ENCODE data around the gene SMARCA2.

DNA sequence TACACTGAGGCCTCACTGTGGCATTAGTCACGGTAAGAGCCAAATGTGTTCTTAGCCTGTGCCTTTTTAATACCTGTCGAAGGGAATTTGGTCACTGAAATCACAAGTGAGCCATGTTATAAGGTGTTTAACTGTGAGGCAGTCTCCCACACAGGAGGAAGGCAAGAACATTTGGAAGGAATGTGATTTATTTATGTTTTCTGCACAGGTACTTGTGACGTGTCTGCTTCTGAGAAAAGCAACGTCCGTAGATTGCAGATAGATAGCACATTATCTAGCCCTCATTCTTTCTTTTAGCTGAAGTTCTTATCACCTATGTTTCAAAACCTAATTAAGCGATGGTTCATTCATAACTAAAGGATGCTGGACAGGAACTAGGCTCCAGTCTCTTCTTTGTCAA, 19.0 kb upstream of the SMARCA2 start:
- TF ChIP-seq, protein P1, sequence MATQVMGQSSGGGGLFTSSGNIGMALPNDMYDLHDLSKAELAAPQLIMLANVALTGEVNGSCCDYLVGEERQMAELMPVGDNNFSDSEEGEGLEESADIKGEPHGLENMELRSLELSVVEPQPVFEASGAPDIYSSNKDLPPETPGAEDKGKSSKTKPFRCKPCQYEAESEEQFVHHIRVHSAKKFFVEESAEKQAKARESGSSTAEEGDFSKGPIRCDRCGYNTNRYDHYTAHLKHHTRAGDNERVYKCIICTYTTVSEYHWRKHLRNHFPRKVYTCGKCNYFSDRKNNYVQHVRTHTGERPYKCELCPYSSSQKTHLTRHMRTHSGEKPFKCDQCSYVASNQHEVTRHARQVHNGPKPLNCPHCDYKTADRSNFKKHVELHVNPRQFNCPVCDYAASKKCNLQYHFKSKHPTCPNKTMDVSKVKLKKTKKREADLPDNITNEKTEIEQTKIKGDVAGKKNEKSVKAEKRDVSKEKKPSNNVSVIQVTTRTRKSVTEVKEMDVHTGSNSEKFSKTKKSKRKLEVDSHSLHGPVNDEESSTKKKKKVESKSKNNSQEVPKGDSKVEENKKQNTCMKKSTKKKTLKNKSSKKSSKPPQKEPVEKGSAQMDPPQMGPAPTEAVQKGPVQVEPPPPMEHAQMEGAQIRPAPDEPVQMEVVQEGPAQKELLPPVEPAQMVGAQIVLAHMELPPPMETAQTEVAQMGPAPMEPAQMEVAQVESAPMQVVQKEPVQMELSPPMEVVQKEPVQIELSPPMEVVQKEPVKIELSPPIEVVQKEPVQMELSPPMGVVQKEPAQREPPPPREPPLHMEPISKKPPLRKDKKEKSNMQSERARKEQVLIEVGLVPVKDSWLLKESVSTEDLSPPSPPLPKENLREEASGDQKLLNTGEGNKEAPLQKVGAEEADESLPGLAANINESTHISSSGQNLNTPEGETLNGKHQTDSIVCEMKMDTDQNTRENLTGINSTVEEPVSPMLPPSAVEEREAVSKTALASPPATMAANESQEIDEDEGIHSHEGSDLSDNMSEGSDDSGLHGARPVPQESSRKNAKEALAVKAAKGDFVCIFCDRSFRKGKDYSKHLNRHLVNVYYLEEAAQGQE (IDR thresholded peaks at IDR 0.05; ENCODE audit: insufficient read depth in 1 of 2, low read depth in 2 of 2, low read length in 2 of 2), result no peak
- no peak for TF ChIP-seq POLR2AphosphoS5 (IDR thresholded peaks at IDR 0.05; ENCODE audit: low read depth, low read length)
- TF ChIP-seq SIN3A (IDR thresholded peaks at IDR 0.05; ENCODE audit: borderline replicate concordance, insufficient read depth, low read length), result no peak
- TF ChIP-seq TAF1 (IDR thresholded peaks at IDR 0.05; ENCODE audit: borderline replicate concordance, insufficient read depth, low read length), result no peak
- TF ChIP-seq FOXP2 (optimal IDR thresholded peaks at IDR 0.05; ENCODE audit: borderline replicate concordance, extremely low read depth, extremely low read length, insufficient read depth), result no peak
